ENCODE results near the gene KCNIP4. TPM values are rescaled to one million over a fixed set of nuclear protein-coding genes. Genes with fewer than 3 reads are reported as not detected.

KCNIP4 gene
- total and polyA plus RNA-seq, 2 donors (not counting 3 experiments of a cell fraction or from before 2014, with no cell fraction given) = not detected

- Histone ChIP-seq H3K4me2 (ENCODE audit: insufficient read depth, low read length) (no peak overlapping the region), H2AFZ (ENCODE audit: low read depth, low read length) (no peak overlapping the region), H3K27me3 (ENCODE audit: control insufficient read depth in 2 of 2, insufficient read depth in 2 of 2, low read length in 2 of 2) (peaks cover 5% of the 10 kb centered on the region in 2 experiments), H3K4me1 (ENCODE audit: control insufficient read depth, extremely low read depth, insufficient read depth, low read length) (no peaks in the 10 kb centered on the region), H3K27ac (ENCODE audit: insufficient read depth, low read depth, low read length) (no peak overlapping the region), H3K9me3 (replicated peaks; ENCODE audit: control insufficient read depth, insufficient read depth, low read length) (no peaks in the 10 kb centered on the region), H3K9me1 (replicated peaks; ENCODE audit: control insufficient read depth, extremely low read depth, insufficient read depth, low read length) (no peaks in the 10 kb centered on the region), H3K79me2 (ENCODE audit: control insufficient read depth, insufficient read depth, low read length) (no peaks in the 10 kb centered on the region), H4K20me1 (replicated peaks; ENCODE audit: control insufficient read depth, extremely low read depth, insufficient read depth, low read length) (no peaks in the 10 kb centered on the region), H3K9ac (replicated peaks; ENCODE audit: extremely low read depth, insufficient read depth, low read length) (no peak overlapping the region), H3K4me3 (replicated peaks in 1 of 3; ENCODE audit: insufficient read depth in 1 of 3, low read depth in 1 of 3, low read length in 3 of 3) (no peak overlapping the region), H3K36me3 (ENCODE audit: control insufficient read depth in 2 of 2, extremely low read depth in 1 of 2, insufficient read depth in 2 of 2, low read length in 2 of 2) (no peaks in the 10 kb centered on the region)
- ChIA-PET CTCF (no interaction called here), POLR2A (no interaction called here)
- no TSS peak for BruUV-seq (replicated peaks)
- DNase-seq (ENCODE audit: low read depth, low spot score) = no peak
- no peak for FAIRE-seq
- TF ChIP-seq GATA2 (IDR thresholded peaks at IDR 0.05; ENCODE audit: insufficient read depth, insufficient read length, low read depth, low read length) (no peak), FOS (IDR thresholded peaks at IDR 0.05; ENCODE audit: borderline replicate concordance, insufficient read depth, low read length) (no peak), EZH2 (IDR thresholded peaks at IDR 0.05; ENCODE audit: borderline replicate concordance, low read depth, low read length, severe bottlenecking) (no peak), POLR2A (IDR thresholded peaks at IDR 0.05; ENCODE audit: low read depth, low read length) (no peak), JUN (IDR thresholded peaks at IDR 0.05; ENCODE audit: borderline replicate concordance, insufficient read depth, insufficient read length, low read depth) (no peak), MAX (IDR thresholded peaks at IDR 0.05; ENCODE audit: insufficient read depth, insufficient read length) (no peak), MYC (IDR thresholded peaks at IDR 0.05; ENCODE audit: low read depth, low read length) (no peak), POLR2AphosphoS5 (IDR thresholded peaks at IDR 0.05; ENCODE audit: insufficient read depth, low read depth, low read length) (no peak)
- TF ChIP-seq, protein P1, sequence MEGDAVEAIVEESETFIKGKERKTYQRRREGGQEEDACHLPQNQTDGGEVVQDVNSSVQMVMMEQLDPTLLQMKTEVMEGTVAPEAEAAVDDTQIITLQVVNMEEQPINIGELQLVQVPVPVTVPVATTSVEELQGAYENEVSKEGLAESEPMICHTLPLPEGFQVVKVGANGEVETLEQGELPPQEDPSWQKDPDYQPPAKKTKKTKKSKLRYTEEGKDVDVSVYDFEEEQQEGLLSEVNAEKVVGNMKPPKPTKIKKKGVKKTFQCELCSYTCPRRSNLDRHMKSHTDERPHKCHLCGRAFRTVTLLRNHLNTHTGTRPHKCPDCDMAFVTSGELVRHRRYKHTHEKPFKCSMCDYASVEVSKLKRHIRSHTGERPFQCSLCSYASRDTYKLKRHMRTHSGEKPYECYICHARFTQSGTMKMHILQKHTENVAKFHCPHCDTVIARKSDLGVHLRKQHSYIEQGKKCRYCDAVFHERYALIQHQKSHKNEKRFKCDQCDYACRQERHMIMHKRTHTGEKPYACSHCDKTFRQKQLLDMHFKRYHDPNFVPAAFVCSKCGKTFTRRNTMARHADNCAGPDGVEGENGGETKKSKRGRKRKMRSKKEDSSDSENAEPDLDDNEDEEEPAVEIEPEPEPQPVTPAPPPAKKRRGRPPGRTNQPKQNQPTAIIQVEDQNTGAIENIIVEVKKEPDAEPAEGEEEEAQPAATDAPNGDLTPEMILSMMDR (IDR thresholded peaks at IDR 0.05; ENCODE audit: extremely low read depth in 1 of 2, insufficient read depth in 1 of 2, low read depth in 1 of 2, low read length in 2 of 2) = no peak
- dilution Hi-C loops (cut with MboI; ENCODE audit: extremely low pct_ligation_motif_present, low sequenced_read_pairs) = no loop called here
- intact Hi-C loops (cut with micrococcal nuclease) = no loop called here
Observed at GRCh38 chr4:21749412-21749811, 199.2 kb downstream of the KCNIP4 start.

Measured in endothelial cell of umbilical vein (primary cell).